ENCODE data around the gene TRAPPC10.

The TRAPPC10 gene

GRCh38 chr21:43997766-43998742 lies 14.1 kb upstream of the TRAPPC10 start:
- in situ Hi-C loops (cut with MboI; ENCODE audit: low sequenced_read_pairs, unreplicated experiment), result no loop called here
- no peak for DNase-seq (ENCODE audit: low spot score)
- no peak for TF ChIP-seq CTCF (IDR thresholded peaks at IDR 0.05; ENCODE audit: borderline replicate concordance, control extremely low read depth, extremely low read depth, insufficient read depth, missing control alignments)

- in situ Hi-C loops (cut with MboI; ENCODE audit: low sequenced_read_pairs, unreplicated experiment), result no loop called here
- peak; percentile 17 for DNase-seq (ENCODE audit: low spot score)
- TF ChIP-seq CTCF (IDR thresholded peaks at IDR 0.05; ENCODE audit: borderline replicate concordance, control extremely low read depth, extremely low read depth, insufficient read depth, missing control alignments), result no peak
Measured at GRCh38 chr21:44000360-44000759, 11.7 kb upstream of the TRAPPC10 start.

- in situ Hi-C loops (cut with MboI; ENCODE audit: low sequenced_read_pairs, unreplicated experiment), result no loop called here
- DNase-seq (ENCODE audit: low spot score), result no peak
- no peak for TF ChIP-seq CTCF (IDR thresholded peaks at IDR 0.05; ENCODE audit: borderline replicate concordance, control extremely low read depth, extremely low read depth, insufficient read depth, missing control alignments)
Measured at GRCh38 chr21:44002511-44002910, 9.6 kb upstream of the TRAPPC10 start.

GRCh38 chr21:44003307-44003966 lies 8.7 kb upstream of the TRAPPC10 start:
- no peak for DNase-seq (ENCODE audit: low spot score)
- no peak for TF ChIP-seq CTCF (IDR thresholded peaks at IDR 0.05; ENCODE audit: borderline replicate concordance, control extremely low read depth, extremely low read depth, insufficient read depth, missing control alignments)
- in situ Hi-C loops (cut with MboI; ENCODE audit: low sequenced_read_pairs, unreplicated experiment), result no loop called here

GRCh38 chr21:44005071-44005470 lies 7.0 kb upstream of the TRAPPC10 start:
- in situ Hi-C loops (cut with MboI; ENCODE audit: low sequenced_read_pairs, unreplicated experiment), result no loop called here
- TF ChIP-seq CTCF (IDR thresholded peaks at IDR 0.05; ENCODE audit: borderline replicate concordance, control extremely low read depth, extremely low read depth, insufficient read depth, missing control alignments), result no peak
- no peak for DNase-seq (ENCODE audit: low spot score)

GRCh38 chr21:44005593-44005992 lies 6.5 kb upstream of the TRAPPC10 start:
- in situ Hi-C loops (cut with MboI; ENCODE audit: low sequenced_read_pairs, unreplicated experiment), result no loop called here
- no peak for DNase-seq (ENCODE audit: low spot score)
- TF ChIP-seq CTCF (IDR thresholded peaks at IDR 0.05; ENCODE audit: borderline replicate concordance, control extremely low read depth, extremely low read depth, insufficient read depth, missing control alignments), result no peak
